Measurements from ENCODE around the gene WDR90. TPM values are rescaled to one million over a fixed set of nuclear protein-coding genes. Genes with fewer than 3 reads are reported as not detected.

WDR90 gene
- total RNA-seq, 4 donors from 2014 or later: 7.2 to 26.5 (median 15.8) TPM

GRCh38 chr16:684961-685696, 36.0 kb downstream of the WDR90 start:
- Histone ChIP-seq H3K36me3 (peaks cover 17 to 53% (median 19%) of the 10 kb centered on the region in 3 donors), H3K27ac (peak overlapping the region; percentile 83 to 91 (median 86)), H3K9me3 (no peaks in the 10 kb centered on the region), H3K27me3 (no peaks in the 10 kb centered on the region), H3K4me1 (peaks cover 60 to 82% (median 60%) of the 10 kb centered on the region in 3 donors), H3K4me3 (peak overlapping the region; percentile 55 to 88 (median 65))
- no peak for DNase-seq
- TF ChIP-seq, protein P1, sequence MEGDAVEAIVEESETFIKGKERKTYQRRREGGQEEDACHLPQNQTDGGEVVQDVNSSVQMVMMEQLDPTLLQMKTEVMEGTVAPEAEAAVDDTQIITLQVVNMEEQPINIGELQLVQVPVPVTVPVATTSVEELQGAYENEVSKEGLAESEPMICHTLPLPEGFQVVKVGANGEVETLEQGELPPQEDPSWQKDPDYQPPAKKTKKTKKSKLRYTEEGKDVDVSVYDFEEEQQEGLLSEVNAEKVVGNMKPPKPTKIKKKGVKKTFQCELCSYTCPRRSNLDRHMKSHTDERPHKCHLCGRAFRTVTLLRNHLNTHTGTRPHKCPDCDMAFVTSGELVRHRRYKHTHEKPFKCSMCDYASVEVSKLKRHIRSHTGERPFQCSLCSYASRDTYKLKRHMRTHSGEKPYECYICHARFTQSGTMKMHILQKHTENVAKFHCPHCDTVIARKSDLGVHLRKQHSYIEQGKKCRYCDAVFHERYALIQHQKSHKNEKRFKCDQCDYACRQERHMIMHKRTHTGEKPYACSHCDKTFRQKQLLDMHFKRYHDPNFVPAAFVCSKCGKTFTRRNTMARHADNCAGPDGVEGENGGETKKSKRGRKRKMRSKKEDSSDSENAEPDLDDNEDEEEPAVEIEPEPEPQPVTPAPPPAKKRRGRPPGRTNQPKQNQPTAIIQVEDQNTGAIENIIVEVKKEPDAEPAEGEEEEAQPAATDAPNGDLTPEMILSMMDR (IDR thresholded peaks at IDR 0.05): no peak
- no peak for TF ChIP-seq POLR2A (IDR thresholded peaks at IDR 0.05)
- WGBS, 2 donors: 86 to 91% methylated on average over 15 to 20 of the region's 61 CpGs
- intact Hi-C loops (cut with DNase I): no loop called here

GRCh38 chr16:685967-686366, 36.8 kb downstream of the WDR90 start:
- TF ChIP-seq, protein P1 (IDR thresholded peaks at IDR 0.05): peak in 1 of 6 experiments; percentile 40
- TF ChIP-seq POLR2A (IDR thresholded peaks at IDR 0.05): no peak
- H3K27ac ChIP-seq: peak overlapping the region in 1 of 4 donors; percentile 5
- H3K4me3 ChIP-seq: no peak overlapping the region
- peaks cover 17 to 53% (median 19%) of the 10 kb centered on the region in 3 donors for H3K36me3 ChIP-seq
- no peak for DNase-seq
- H3K27me3 ChIP-seq: no peaks in the 10 kb centered on the region
- no peaks in the 10 kb centered on the region for H3K9me3 ChIP-seq
- peaks cover 61 to 85% (median 64%) of the 10 kb centered on the region in 3 donors for H3K4me1 ChIP-seq
- WGBS, 2 donors: 60% methylated on average over 1 of the region's 10 CpGs
- intact Hi-C loops (cut with DNase I): no loop called here

- WGBS, 2 donors: 75 to 94% methylated on average over 2 to 9 of the region's 51 CpGs
- intact Hi-C loops (cut with DNase I): no loop called here
- H3K4me1 ChIP-seq: peaks cover 56 to 85% (median 57%) of the 10 kb centered on the region in 3 donors
Measured at GRCh38 chr16:686459-687260, 37.5 kb downstream of the WDR90 start.

GRCh38 chr16:687499-687898, 38.3 kb downstream of the WDR90 start:
- H3K4me1 ChIP-seq: peaks cover 49 to 85% (median 49%) of the 10 kb centered on the region in 3 donors
- intact Hi-C loops (cut with DNase I): no loop called here
- DNase-seq: no peak

More at GRCh38 chr16:686459-687260, 37.5 kb downstream of the WDR90 start:
- TF ChIP-seq, protein P1 (IDR thresholded peaks at IDR 0.05): no peak
- no peak for TF ChIP-seq POLR2A (IDR thresholded peaks at IDR 0.05)
- no peak for DNase-seq
- Histone ChIP-seq H3K36me3 (peaks cover 15 to 49% (median 15%) of the 10 kb centered on the region in 3 donors), H3K27me3 (peaks cover 0 to 2% (median 0%) of the 10 kb centered on the region in 4 donors), H3K9me3 (no peaks in the 10 kb centered on the region), H3K4me3 (no peak overlapping the region), H3K27ac (no peak overlapping the region)

More at GRCh38 chr16:687499-687898, 38.3 kb downstream of the WDR90 start:
- no peak for TF ChIP-seq POLR2A (IDR thresholded peaks at IDR 0.05)
- TF ChIP-seq, protein P1 (IDR thresholded peaks at IDR 0.05): no peak
- H3K9me3 ChIP-seq: no peaks in the 10 kb centered on the region
- no CpG with 5 or more reads among the region's 19 CpGs for WGBS, 2 donors
- H3K27me3 ChIP-seq: peaks cover 0 to 10% (median 0%) of the 10 kb centered on the region in 4 donors
- no peak overlapping the region for H3K4me3 ChIP-seq
- H3K27ac ChIP-seq: no peak overlapping the region
- H3K36me3 ChIP-seq: peaks cover 6 to 40% (median 7%) of the 10 kb centered on the region in 3 donors
